Right atrium auricular region (tissue), 2 donors: ENCODE data around the gene TLCD4. TPM values are rescaled to one million over a fixed set of nuclear protein-coding genes. Genes with fewer than 3 reads are reported as not detected.
"Not testable (repeated sequence)": the region's sequence is repeated elsewhere in the genome, so short reads cannot be mapped to it uniquely, and the experiment has no call there.

Experiments used
- DNase-seq: peaks from one replicate; pipeline ENCODE4 v3.0.0-alpha.2; 2019; ENCODE audit warnings: low spot score
- H3K27ac ChIP-seq, 2 donors: fragments of 200-600 bp; sonication (generic); 1 replicate in 1 of 2; 2 replicates in 1 of 2; pipeline ENCODE4 v1.5.1; 2016 to 2019
- H3K27me3 ChIP-seq, 2 donors: fragments of 200-600 bp; sonication (generic); one replicate each; pipeline versions ENCODE4 v1.5.1 to v1.6.0; 2017 to 2019
- H3K36me3 ChIP-seq: fragments of 200-600 bp; sonication (generic); one replicate; pipeline ENCODE4 v1.5.1; 2016
- H3K4me1 ChIP-seq, 2 donors: fragments of 200-600 bp; sonication (generic); one replicate each; pipeline versions ENCODE4 v1.5.1 to v1.6.0; 2017 to 2019
- H3K4me3 ChIP-seq, 2 donors: fragments of 200-600 bp; sonication (generic); 1 replicate in 1 of 2; 2 replicates in 1 of 2; pipeline ENCODE4 v1.5.1; 2017 to 2019; ENCODE audit warnings: mild to moderate bottlenecking in 1 of 2, moderate library complexity in 1 of 2
- H3K9me3 ChIP-seq, 2 donors: fragments of 200-600 bp; sonication (generic); one replicate each; pipeline ENCODE4 v1.5.1; 2019
- CTCF ChIP-seq, 2 donors: fragments of 200-600 bp; sonication (generic); IDR thresholded peaks; one replicate each; pipeline ENCODE4 v1.5.1; 2019; ENCODE audit warnings: antibody characterized with exemption in 2 of 2
- total RNA-seq, 2 donors: library from RNA; depleted of rRNA; stranded (reverse); fragments of >200 nt; gene quantifications; one replicate each; pipeline ENCODE4 v1.1.0, GENCODE V29; 2016

TLCD4 gene
- total RNA-seq, 2 donors from 2014 or later = 33.6 to 42.3 TPM

- no peaks in the 10 kb centered on the region for H3K27me3 ChIP-seq
- no peak overlapping the region for H3K27ac ChIP-seq
- no peaks in the 10 kb centered on the region for H3K36me3 ChIP-seq
- H3K4me1 ChIP-seq = no peaks in the 10 kb centered on the region
- DNase-seq = no peak
- no peak for TF ChIP-seq CTCF (IDR thresholded peaks at IDR 0.05)
- no peak overlapping the region for H3K4me3 ChIP-seq
- H3K9me3 ChIP-seq = no peaks in the 10 kb centered on the region
Measured at GRCh38 chr1:95138223-95138622, 21.1 kb downstream of the TLCD4 start.

- Histone ChIP-seq H3K36me3 (no peaks in the 10 kb centered on the region), H3K4me1 (no peaks in the 10 kb centered on the region), H3K27me3 (no peaks in the 10 kb centered on the region), H3K27ac (no peak overlapping the region), H3K4me3 (no peak overlapping the region), H3K9me3 (no peaks in the 10 kb centered on the region)
- DNase-seq = no peak
- no peak for TF ChIP-seq CTCF (IDR thresholded peaks at IDR 0.05)
Measured at GRCh38 chr1:95139039-95139438, 21.9 kb downstream of the TLCD4 start.

GRCh38 chr1:95140791-95141190 is 23.6 kb downstream of the TLCD4 start:
- TF ChIP-seq CTCF (IDR thresholded peaks at IDR 0.05) = no peak
- Histone ChIP-seq H3K36me3 (no peaks in the 10 kb centered on the region), H3K4me1 (no peaks in the 10 kb centered on the region), H3K27ac (no peak overlapping the region), H3K4me3 (no peak overlapping the region), H3K27me3 (no peaks in the 10 kb centered on the region), H3K9me3 (no peaks in the 10 kb centered on the region)
- no peak for DNase-seq

GRCh38 chr1:95145493-95145892 is 28.3 kb downstream of the TLCD4 start:
- no peak overlapping the region for H3K27ac ChIP-seq
- peaks cover 5% of the 10 kb centered on the region for H3K36me3 ChIP-seq
- no peaks in the 10 kb centered on the region for H3K4me1 ChIP-seq
- no peak for DNase-seq
- H3K4me3 ChIP-seq = no peak overlapping the region
- no peak for TF ChIP-seq CTCF (IDR thresholded peaks at IDR 0.05)
- no peaks in the 10 kb centered on the region for H3K27me3 ChIP-seq
- no peaks in the 10 kb centered on the region for H3K9me3 ChIP-seq

GRCh38 chr1:95146637-95147036 is 29.5 kb downstream of the TLCD4 start:
- no peaks in the 10 kb centered on the region for H3K9me3 ChIP-seq
- TF ChIP-seq CTCF (IDR thresholded peaks at IDR 0.05) = no peak
- H3K4me1 ChIP-seq = no peaks in the 10 kb centered on the region
- H3K27me3 ChIP-seq = no peaks in the 10 kb centered on the region
- no peak overlapping the region for H3K4me3 ChIP-seq
- H3K36me3 ChIP-seq = peaks cover 5% of the 10 kb centered on the region
- DNase-seq = no peak
- H3K27ac ChIP-seq = no peak overlapping the region

- H3K4me1 ChIP-seq = no peaks in the 10 kb centered on the region
- H3K4me3 ChIP-seq = no peak overlapping the region
- no peaks in the 10 kb centered on the region for H3K27me3 ChIP-seq
- H3K9me3 ChIP-seq = no peaks in the 10 kb centered on the region
- H3K36me3 ChIP-seq = no peaks in the 10 kb centered on the region
- TF ChIP-seq CTCF (IDR thresholded peaks at IDR 0.05) = no peak
- DNase-seq = no peak
- no peak overlapping the region for H3K27ac ChIP-seq
Measured at GRCh38 chr1:95154096-95154495, 36.9 kb downstream of the TLCD4 start.

- H3K36me3 ChIP-seq, H3K27ac ChIP-seq, H3K4me3 ChIP-seq, H3K9me3 ChIP-seq, DNase-seq, H3K4me1 ChIP-seq, H3K27me3 ChIP-seq: not testable (repeated sequence)
Measured at GRCh38 chr1:95165569-95165968, 48.4 kb downstream of the TLCD4 start.
